HepG2 (cell line): ENCODE measurements around the gene PLXNA4. TPM values are rescaled to one million over a fixed set of nuclear protein-coding genes. Genes with fewer than 3 reads are reported as not detected.

Experiments
- ATAC-seq: fragments of 200-7000 bp; cut with Tn5 transposase; 3 replicates; pipeline ENCODE4 v1.9.1; 2020; ENCODE audit warnings: mild to moderate bottlenecking, moderate library complexity
- BruUV-seq: library from RNA; stranded (reverse); fragments of 400-500 nt; replicated peaks from 2 replicates; lab custom pipeline; 2021; lab: Mats Ljungman, UMichigan
- CTCF ChIA-PET: fragments of 300-600 bp; formaldehyde crosslinking; extraction: SDS; loops from one replicate; lab custom pipeline; 2021; ENCODE audit warnings: low total read pairs, inconsistent platforms, low intra/inter-chr PET ratio; lab: Yijun Ruan, JAX
- POLR2A ChIA-PET: fragments of 350-600 bp; sonication (Branson Sonifier 250); formaldehyde crosslinking; loops from one replicate; lab custom pipeline; 2020; ENCODE audit warnings: antibody characterized with exemption, inconsistent platforms; lab: Yijun Ruan, JAX
- DNase-seq: peaks from one replicate; pipeline ENCODE4 v3.0.0-alpha.2; 2015; ENCODE audit warnings: low spot score
- FAIRE-seq: peaks from 3 replicates; lab custom pipeline; 2011; peaks lifted over from hg19 to GRCh38; lab: Jason Lieb, UNC
- H2AFZ ChIP-seq: one replicate; pipeline ENCODE4 v1.6.1; 2011; ENCODE audit warnings: low read length, inconsistent platforms
- H3K27ac ChIP-seq: fragments of 300-600 bp; 3 replicates; pipeline ENCODE4 v1.8.0; 2011; ENCODE audit warnings: mixed run types, mild to moderate bottlenecking, mixed read lengths, low read length, inconsistent platforms; ENCODE audit not compliant: insufficient read depth; ENCODE audit errors: extremely low read length
- H3K27me3 ChIP-seq, 2 experiments: fragments of 200-600 bp in 1 of 2; 2 replicates in 1 of 2; 3 replicates in 1 of 2; pipeline versions ENCODE4 v1.6.0 to v1.8.0; 2011; ENCODE audit warnings: low read length in 2 of 2, mild to moderate bottlenecking in 2 of 2, moderate library complexity in 2 of 2, inconsistent platforms in 1 of 2; ENCODE audit not compliant: insufficient read depth in 2 of 2, control insufficient read depth in 1 of 2
- H3K36me3 ChIP-seq, 2 experiments: fragments of 200-600 bp in 1 of 2; replicated peaks in 1 of 2; 2 replicates in 1 of 2; 3 replicates in 1 of 2; pipeline versions ENCODE4 v1.5.1 to v1.8.0; 2011; ENCODE audit warnings: low read length in 2 of 2, inconsistent platforms in 1 of 2; ENCODE audit not compliant: insufficient read depth in 2 of 2, control insufficient read depth in 1 of 2
- H3K4me1 ChIP-seq: 2 replicates; pipeline ENCODE4 v1.5.1; 2012; ENCODE audit warnings: low read length, inconsistent platforms; ENCODE audit not compliant: insufficient read depth
- H3K4me2 ChIP-seq: 2 replicates; pipeline ENCODE4 v1.6.0; 2011; ENCODE audit warnings: low read depth, low read length, inconsistent platforms
- H3K4me3 ChIP-seq, 3 experiments: fragments of 200-600 bp in 1 of 3; sonication (generic), shearing (Covaris generic) in 1 of 3; replicated peaks in 1 of 3; 2 replicates each; pipeline ENCODE4 v1.5.1; 2011 to 2016; ENCODE audit warnings: low read length in 3 of 3, inconsistent platforms in 2 of 3, low read depth in 2 of 3, mild to moderate bottlenecking in 2 of 3, control low read depth in 1 of 3, mixed read lengths in 1 of 3; ENCODE audit not compliant: insufficient read depth in 1 of 3
- H3K79me2 ChIP-seq: one replicate; pipeline ENCODE4 v1.6.1; 2011; ENCODE audit warnings: low read length, inconsistent platforms; ENCODE audit not compliant: insufficient read depth
- H3K9ac ChIP-seq: 2 replicates; pipeline ENCODE4 v1.6.0; 2011; ENCODE audit warnings: mild to moderate bottlenecking, low read depth, low read length, inconsistent platforms; ENCODE audit not compliant: insufficient read depth
- H3K9me3 ChIP-seq: 2 replicates; pipeline ENCODE4 v1.5.1; 2012; ENCODE audit warnings: mild to moderate bottlenecking, low read length
- H4K20me1 ChIP-seq: 2 replicates; pipeline ENCODE4 v1.6.0; 2011; ENCODE audit warnings: inconsistent platforms, mild to moderate bottlenecking, low read length, moderate library complexity; ENCODE audit not compliant: insufficient read depth
- GRHL1 ChIP-seq: sonication (generic); formaldehyde crosslinking; conservative IDR thresholded peaks from 2 replicates; pipeline ENCODE4 v1.8.0; 2022; ENCODE audit warnings: missing genetic modification reagents
- NCOA5 ChIP-seq: sonication (generic); formaldehyde crosslinking; IDR thresholded peaks from 2 replicates; pipeline ENCODE4 v1.4.0; 2020; ENCODE audit warnings: missing genetic modification reagents
- PAX8 ChIP-seq: sonication (generic); formaldehyde crosslinking; IDR thresholded peaks from 2 replicates; pipeline ENCODE4 v1.8.0; 2022; ENCODE audit warnings: mild to moderate bottlenecking, missing genetic modification reagents, borderline replicate concordance
- PTBP1 ChIP-seq: fragments of 200-400 bp; formaldehyde crosslinking; IDR thresholded peaks from 2 replicates; pipeline ENCODE4 v1.6.1; 2018; ENCODE audit warnings: low read length, low read depth; ENCODE audit not compliant: poor library complexity, severe bottlenecking
- RFX1 ChIP-seq: fragments of 450-650 bp; IDR thresholded peaks from 2 replicates; pipeline ENCODE4 v1.6.1; 2017
- TBX3 ChIP-seq: fragments of 450-650 bp; IDR thresholded peaks from 2 replicates; pipeline ENCODE4 v1.6.1; 2017; ENCODE audit warnings: antibody characterized with exemption, mild to moderate bottlenecking, inconsistent platforms, borderline replicate concordance
- ZFP41 ChIP-seq: sonication (generic); formaldehyde crosslinking; IDR thresholded peaks from 2 replicates; pipeline ENCODE4 v1.4.0; 2020; ENCODE audit warnings: mild to moderate bottlenecking, missing genetic modification reagents, borderline replicate concordance
- ZNF274 ChIP-seq: sonication (generic); formaldehyde crosslinking; IDR thresholded peaks from 2 replicates; pipeline ENCODE4 v1.5.1; 2020; ENCODE audit warnings: mild to moderate bottlenecking, missing genetic modification reagents
- ZNF383 ChIP-seq: sonication (generic); formaldehyde crosslinking; IDR thresholded peaks from 2 replicates; pipeline ENCODE4 v1.4.0; 2020; ENCODE audit warnings: missing genetic modification reagents, mild to moderate bottlenecking, borderline replicate concordance
- ZNF546 ChIP-seq: sonication (generic); formaldehyde crosslinking; conservative IDR thresholded peaks from 2 replicates; pipeline ENCODE4 v1.8.1; 2023; ENCODE audit warnings: mild to moderate bottlenecking, missing genetic modification reagents
- ZNF619 ChIP-seq: sonication (generic); formaldehyde crosslinking; IDR thresholded peaks from 2 replicates; pipeline ENCODE4 v1.4.0; 2020; ENCODE audit warnings: mild to moderate bottlenecking, missing genetic modification reagents
- ZNF644 ChIP-seq: IDR thresholded peaks from 2 replicates; pipeline ENCODE4 v1.6.1; 2016; ENCODE audit warnings: low read depth
- WGBS: methylation state at CpG from one replicate; pipeline ENCODE4 v1.1.6; 2017; ENCODE audit warnings: low lambda C conversion rate; 5-methylcytosine and 5-hydroxymethylcytosine counted together
- in situ Hi-C: cut with HindIII; loops from 2 replicates; pipeline ENCODE4 v1.10.0; 2017; ENCODE audit warnings: low pct_unique_long_range_greater_than_20kb; ENCODE audit not compliant: extremely low pct_ligation_motif_present
- intact Hi-C: fragments of 100-400 bp; cut with micrococcal nuclease; formaldehyde crosslinking; loops from one replicate; pipeline ENCODE4 v1.10.0; 2022; ENCODE audit not compliant: unreplicated experiment
- polyA plus RNA-seq, 8 experiments: library from polyadenylated mRNA; depleted of rRNA in 3 of 8; stranded (reverse) in 7 of 8; unstranded in 1 of 8; fragments of >200 nt; fragmentation: Illumina TruSeq in 4 of 8; extraction: Trizol in 4 of 8; gene quantifications; 2 replicates each; pipeline versions ENCODE4 v1.2.1 to v1.2.3, GENCODE V29; 2011 to 2016; ENCODE audit warnings: low read depth in 4 of 8, missing spikeins in 1 of 8, mixed read lengths in 1 of 8; ENCODE audit not compliant: insufficient read depth in 1 of 8
- total RNA-seq, 5 experiments: library from RNA; depleted of rRNA; stranded (reverse); fragments of >200 nt; fragmentation: Illumina TruSeq; extraction: Trizol; gene quantifications; 2 replicates each; pipeline ENCODE4 v1.2.3, GENCODE V29; 2016; ENCODE audit warnings: low read depth in 1 of 5
- TF ChIP-seq, protein P1 (sequence below): sonication (generic); formaldehyde crosslinking; IDR thresholded peaks from 2 replicates; pipeline ENCODE4 v1.9.0; 2021; ENCODE audit warnings: missing genetic modification reagents, borderline replicate concordance
- TF ChIP-seq, protein P2 (sequence below): sonication (generic); formaldehyde crosslinking; conservative IDR thresholded peaks from 2 replicates; pipeline ENCODE4 v1.5.0; 2020; ENCODE audit warnings: missing genetic modification reagents
- TF ChIP-seq, protein P3 (sequence below): sonication (generic); formaldehyde crosslinking; IDR thresholded peaks from 2 replicates; pipeline ENCODE4 v1.4.0; 2020; ENCODE audit warnings: mild to moderate bottlenecking, missing genetic modification reagents

Gene PLXNA4
- total and polyA plus RNA-seq, 2 of the 13 experiments (the other 11 are each of a cell fraction or from before 2014, with no cell fraction given): 0.01 to 0.04 TPM

DNA sequence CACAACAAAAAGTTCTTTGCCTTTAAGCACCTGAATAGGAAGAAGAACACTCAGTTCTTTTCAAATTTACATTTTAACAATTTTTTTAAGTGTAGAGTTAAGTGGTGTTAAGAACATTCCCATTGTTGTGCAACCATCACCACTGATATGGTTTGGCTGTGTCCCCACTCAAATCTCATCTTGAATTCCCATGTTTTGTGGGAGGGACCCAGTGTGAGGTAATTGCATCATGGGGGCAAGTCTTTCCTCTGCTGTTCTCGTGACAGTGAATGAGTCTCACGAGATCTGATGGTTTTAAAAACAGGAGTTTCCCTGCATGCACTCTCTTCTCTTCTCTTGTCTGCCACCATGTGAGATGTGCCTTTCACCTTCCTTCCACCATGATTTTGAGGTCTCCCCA lies 155.7 kb downstream of the PLXNA4 start:
- H3K27ac ChIP-seq: no peak overlapping the region
- in situ Hi-C loops (no loop called here), intact Hi-C loops (no loop called here)
- H3K79me2 ChIP-seq: no peaks in the 10 kb centered on the region
- no peak for TF ChIP-seq GRHL1 (CRISPR knock-in tag)
- TF ChIP-seq, protein P1, sequence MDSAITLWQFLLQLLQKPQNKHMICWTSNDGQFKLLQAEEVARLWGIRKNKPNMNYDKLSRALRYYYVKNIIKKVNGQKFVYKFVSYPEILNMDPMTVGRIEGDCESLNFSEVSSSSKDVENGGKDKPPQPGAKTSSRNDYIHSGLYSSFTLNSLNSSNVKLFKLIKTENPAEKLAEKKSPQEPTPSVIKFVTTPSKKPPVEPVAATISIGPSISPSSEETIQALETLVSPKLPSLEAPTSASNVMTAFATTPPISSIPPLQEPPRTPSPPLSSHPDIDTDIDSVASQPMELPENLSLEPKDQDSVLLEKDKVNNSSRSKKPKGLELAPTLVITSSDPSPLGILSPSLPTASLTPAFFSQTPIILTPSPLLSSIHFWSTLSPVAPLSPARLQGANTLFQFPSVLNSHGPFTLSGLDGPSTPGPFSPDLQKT (CRISPR knock-in tag): no peak
- no peak for TF ChIP-seq ZNF546 (CRISPR knock-in tag)
- no peak for TF ChIP-seq ZNF274 (CRISPR knock-in tag)
- no peak for TF ChIP-seq TBX3
- no peak for TF ChIP-seq NCOA5
- TF ChIP-seq PTBP1: no peak
- TF ChIP-seq, protein P2, sequence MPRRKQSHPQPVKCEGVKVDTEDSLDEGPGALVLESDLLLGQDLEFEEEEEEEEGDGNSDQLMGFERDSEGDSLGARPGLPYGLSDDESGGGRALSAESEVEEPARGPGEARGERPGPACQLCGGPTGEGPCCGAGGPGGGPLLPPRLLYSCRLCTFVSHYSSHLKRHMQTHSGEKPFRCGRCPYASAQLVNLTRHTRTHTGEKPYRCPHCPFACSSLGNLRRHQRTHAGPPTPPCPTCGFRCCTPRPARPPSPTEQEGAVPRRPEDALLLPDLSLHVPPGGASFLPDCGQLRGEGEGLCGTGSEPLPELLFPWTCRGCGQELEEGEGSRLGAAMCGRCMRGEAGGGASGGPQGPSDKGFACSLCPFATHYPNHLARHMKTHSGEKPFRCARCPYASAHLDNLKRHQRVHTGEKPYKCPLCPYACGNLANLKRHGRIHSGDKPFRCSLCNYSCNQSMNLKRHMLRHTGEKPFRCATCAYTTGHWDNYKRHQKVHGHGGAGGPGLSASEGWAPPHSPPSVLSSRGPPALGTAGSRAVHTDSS (CRISPR knock-in tag): no peak
- TF ChIP-seq ZNF383 (CRISPR knock-in tag): no peak
- TF ChIP-seq ZNF644: no peak
- TF ChIP-seq ZNF619 (CRISPR knock-in tag): no peak
- TF ChIP-seq RFX1: no peak
- no peak for TF ChIP-seq ZFP41 (CRISPR knock-in tag)
- TF ChIP-seq, protein P3, sequence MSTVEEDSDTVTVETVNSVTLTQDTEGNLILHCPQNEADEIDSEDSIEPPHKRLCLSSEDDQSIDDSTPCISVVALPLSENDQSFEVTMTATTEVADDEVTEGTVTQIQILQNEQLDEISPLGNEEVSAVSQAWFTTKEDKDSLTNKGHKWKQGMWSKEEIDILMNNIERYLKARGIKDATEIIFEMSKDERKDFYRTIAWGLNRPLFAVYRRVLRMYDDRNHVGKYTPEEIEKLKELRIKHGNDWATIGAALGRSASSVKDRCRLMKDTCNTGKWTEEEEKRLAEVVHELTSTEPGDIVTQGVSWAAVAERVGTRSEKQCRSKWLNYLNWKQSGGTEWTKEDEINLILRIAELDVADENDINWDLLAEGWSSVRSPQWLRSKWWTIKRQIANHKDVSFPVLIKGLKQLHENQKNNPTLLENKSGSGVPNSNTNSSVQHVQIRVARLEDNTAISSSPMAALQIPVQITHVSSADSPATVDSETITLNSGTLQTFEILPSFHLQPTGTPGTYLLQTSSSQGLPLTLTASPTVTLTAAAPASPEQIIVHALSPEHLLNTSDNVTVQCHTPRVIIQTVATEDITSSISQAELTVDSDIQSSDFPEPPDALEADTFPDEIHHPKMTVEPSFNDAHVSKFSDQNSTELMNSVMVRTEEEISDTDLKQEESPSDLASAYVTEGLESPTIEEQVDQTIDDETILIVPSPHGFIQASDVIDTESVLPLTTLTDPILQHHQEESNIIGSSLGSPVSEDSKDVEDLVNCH (CRISPR knock-in tag): no peak
- TF ChIP-seq PAX8 (CRISPR knock-in tag): no peak
- no TSS peak for BruUV-seq
- H4K20me1 ChIP-seq: no peaks in the 10 kb centered on the region
- FAIRE-seq (no peak), DNase-seq (no peak), ATAC-seq (no peak)
- H3K4me3 ChIP-seq: no peak overlapping the region
- 0% methylated on average over 2 of the region's 2 CpGs for WGBS
- no peaks in the 10 kb centered on the region for H3K9me3 ChIP-seq
- H3K4me1 ChIP-seq: no peaks in the 10 kb centered on the region
- no peak overlapping the region for H3K9ac ChIP-seq
- H3K27me3 ChIP-seq: 0 out of 5 replicates have a peak, but pooled peaks cover under 1 to 15% of the 10 kb centered on the region in 2 experiments
- no peaks in the 10 kb centered on the region for H3K36me3 ChIP-seq
- POLR2A ChIA-PET: no interaction called here
- CTCF ChIA-PET: no interaction called here
- no peak overlapping the region for H2AFZ ChIP-seq
- H3K4me2 ChIP-seq: no peak overlapping the region
